ENCODE data around the gene SNRPB.

The SNRPB gene

GRCh38 chr20:2473516-2473915, 2.9 kb upstream of the SNRPB start:
- DNase-seq: no peak

DNA sequence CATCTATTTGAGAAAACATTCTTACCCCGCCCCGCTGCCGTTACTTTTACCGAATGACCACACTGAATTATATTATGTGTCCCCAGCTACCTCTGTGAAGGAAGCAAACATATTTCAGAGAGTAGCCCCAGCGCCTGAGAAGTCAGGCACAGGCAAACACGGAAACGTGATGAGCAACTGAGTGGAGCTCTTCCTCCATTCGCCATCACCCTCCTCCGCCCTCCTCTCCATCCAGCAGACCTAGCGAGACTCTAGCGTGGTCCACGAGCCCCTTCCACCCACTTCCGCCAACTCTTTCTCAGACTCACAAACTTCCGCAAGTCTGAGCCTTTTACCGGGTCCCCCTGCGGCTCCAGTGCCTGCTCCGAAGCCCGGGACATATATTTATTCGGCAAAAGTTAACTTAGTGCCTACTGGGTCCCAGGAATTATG, 582 bp downstream of the SNRPB start:
- no peak for DNase-seq

GRCh38 chr20:2468581-2469407, 1.8 kb downstream of the SNRPB start:
- DNase-seq: no peak

DNA sequence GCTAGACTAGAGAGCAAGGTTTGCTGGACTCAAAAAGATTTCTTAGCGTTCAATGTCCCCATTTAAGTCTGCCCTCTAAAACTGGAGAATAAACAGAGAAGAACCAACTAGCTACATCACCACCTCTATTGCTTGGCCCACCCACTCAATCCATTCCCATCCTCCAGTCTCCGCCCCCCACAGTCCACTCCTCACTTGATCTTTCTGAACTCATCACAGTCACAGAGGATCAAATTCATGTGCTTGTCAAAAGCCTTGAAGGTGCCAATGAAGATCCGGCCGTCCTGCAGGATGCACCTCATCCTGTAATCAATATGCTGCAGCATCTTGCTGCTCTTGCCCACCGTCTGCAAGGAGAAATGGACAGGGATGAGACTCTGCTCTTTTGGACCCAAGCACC, 3.2 kb downstream of the SNRPB start:
- no peak for DNase-seq

- DNase-seq: no peak
Measured at GRCh38 chr20:2465100-2465499, 5.5 kb downstream of the SNRPB start.

DNA sequence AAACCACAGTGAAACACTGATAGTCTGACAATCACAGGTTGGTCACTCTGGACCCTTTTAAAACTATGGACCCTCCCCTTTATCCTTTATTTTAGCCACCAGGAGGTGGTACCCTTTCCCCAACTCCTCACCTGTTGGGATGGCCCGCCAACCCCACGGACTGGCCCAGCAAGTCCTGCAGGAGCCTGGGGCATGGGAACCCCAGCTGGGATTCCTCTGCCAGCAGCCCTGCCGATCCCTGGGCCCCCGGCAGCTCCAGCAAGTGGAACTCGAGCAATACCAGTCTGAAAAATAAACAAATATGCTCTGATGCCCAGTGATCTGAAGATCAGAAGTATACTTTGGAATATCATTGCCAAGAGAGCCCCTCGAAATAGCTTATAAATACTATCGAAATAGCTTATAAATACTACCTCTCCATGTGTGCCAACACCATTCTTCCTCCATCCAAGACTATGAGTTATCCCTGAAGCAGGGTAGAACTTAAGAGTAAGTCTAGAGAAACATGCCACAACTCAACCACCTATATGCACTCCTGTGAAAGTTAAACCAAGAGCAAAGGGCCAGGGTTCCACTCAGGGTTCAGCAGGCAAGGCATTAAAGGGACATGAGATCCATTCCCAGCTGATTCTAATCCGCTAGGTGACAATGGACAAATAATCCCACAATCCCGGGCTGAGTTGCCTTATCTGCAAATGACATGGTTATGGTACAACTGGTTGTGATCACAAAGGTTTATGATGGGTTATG, 6.8 kb downstream of the SNRPB start:
- DNase-seq: no peak

DNA sequence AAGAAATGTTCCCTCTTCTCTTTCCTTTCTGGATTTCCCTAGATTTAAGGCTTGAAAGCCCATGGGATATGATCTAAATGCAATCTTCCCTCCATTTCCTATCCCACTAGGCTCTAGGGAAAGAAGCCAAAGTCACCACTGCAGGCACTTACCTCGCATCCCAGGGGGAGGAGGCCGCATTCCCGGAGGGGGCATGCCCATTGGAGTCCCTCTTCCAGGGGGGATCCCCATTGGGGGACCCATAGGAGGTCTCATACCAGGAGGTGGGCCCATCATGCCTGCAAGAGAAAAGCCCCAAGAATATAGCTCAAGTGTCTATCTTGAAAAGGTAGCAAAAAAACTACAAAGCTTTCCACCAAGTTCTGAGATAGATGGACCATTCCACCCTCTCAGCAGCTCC, 8.1 kb downstream of the SNRPB start:
- DNase-seq: no peak

- DNase-seq: no peak
Measured at GRCh38 chr20:2460752-2461424, 9.7 kb downstream of the SNRPB start.

- DNase-seq: no peak
Measured at GRCh38 chr20:2459981-2460751, 10.4 kb downstream of the SNRPB start.

- DNase-seq: no peak
Measured at GRCh38 chr20:2458919-2459499, 11.6 kb downstream of the SNRPB start.

DNA sequence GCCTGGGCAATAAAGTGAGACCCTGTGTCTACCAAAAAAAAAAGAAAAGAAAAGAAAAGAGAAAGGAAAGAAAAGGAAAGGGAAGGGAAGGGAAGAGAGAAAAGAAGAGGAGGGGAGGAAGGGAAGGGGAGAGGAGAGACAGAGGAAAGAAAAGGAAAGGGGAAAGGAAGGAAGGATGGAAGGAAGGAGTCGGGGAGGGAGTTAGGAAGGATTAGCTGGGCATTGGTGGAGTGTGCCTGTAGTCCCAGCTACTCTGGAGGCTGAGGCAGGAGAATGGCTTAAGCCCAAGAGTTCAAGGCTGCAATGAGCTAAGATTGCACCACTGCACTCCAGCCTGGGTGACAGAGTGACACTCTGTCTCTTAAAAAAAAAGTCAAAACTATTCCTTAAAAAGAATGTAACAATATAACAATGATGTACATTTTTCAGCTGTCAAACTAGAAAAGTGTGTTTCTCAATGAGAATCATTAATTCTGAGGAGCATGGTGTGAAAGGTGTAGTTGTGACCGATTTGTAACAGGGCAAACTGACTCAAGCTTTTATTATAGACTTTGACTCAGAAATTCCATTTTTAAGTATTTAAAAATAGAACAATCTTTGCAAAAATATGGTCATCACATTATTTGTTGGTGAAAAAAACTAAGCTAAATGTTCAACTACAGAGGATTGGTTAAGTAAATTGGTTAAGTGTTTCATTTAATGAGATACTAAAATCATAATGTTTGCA, 14.7 kb downstream of the SNRPB start:
- no peak for DNase-seq

GRCh38 chr20:2453792-2454191, 16.8 kb downstream of the SNRPB start:
- no peak for DNase-seq

DNA sequence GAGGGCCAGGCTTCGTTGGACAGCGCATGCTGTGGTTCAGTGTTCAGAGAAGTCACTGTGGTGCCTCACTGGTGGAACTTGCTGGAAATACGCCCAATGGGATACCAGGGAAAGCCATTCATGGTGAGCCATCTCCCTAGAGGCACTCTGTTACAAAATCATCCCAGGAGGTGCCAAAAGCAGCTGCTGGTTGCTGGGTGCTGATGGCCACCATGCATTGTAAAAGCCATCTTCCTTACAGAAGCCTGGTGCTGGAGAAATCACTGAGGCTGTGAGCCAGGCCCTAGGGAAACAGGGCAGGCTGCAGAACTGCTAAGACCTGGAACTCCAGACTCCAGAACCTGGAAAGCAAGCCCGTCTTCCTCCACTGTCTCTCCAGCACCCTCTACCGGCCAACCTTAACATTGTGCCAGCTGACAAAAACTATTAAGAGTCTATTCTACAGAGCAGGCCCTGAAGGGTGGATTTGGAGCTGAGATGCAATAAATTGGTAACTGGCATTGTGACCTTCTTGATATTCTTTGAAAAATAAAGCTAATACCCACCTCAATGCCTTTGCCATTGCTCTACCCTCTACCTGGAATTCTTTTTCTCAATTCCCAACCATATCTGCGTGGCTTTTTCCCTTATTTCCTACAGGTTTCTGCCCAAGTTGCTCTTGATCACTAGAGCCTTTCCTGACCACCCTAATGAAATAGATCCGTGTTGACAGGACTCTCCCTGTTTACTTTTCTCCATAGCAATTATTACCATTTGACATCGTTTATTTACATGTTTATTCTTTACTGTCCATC, 18.5 kb downstream of the SNRPB start:
- peak; percentile 59 for DNase-seq

GRCh38 chr20:2451422-2451821, 19.2 kb downstream of the SNRPB start:
- DNase-seq: no peak

DNA sequence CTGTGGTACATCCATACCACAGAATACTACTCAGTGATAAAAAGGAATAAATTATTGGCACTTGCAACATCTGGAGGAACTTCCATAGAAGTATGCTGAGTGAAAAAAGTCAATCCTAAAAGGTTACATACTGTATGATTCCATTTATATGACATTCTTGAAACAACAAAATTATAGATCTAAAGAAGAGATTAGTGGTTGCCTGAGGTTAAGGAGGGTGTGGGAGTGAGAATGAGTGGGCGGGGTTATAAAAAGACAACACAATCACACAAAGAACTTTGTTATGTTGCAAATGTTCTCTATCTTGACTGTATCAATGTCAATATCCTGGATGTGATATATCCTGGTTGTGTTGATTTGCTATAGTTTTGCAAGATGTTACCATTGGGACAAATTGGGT, 21.2 kb downstream of the SNRPB start:
- DNase-seq: no peak

DNA sequence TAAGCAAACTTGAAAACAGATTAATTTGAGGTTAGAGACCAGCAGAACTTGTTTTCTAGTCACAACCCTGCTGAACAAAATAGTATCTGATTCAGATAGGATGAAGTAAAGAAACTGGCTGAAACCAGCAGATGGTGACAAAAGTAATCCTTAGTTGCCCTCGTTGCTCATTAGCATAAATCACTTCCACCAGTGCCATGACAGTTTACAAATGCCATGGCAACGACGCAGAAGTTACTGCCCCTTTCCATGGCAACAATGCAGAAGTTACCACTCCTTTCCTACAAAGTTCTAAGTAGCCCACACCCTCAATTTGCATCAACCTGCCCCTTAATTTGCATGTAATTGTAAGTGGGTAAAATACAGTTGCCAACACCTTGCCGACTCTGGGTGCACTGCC, 23.7 kb downstream of the SNRPB start:
- DNase-seq: no peak

DNA sequence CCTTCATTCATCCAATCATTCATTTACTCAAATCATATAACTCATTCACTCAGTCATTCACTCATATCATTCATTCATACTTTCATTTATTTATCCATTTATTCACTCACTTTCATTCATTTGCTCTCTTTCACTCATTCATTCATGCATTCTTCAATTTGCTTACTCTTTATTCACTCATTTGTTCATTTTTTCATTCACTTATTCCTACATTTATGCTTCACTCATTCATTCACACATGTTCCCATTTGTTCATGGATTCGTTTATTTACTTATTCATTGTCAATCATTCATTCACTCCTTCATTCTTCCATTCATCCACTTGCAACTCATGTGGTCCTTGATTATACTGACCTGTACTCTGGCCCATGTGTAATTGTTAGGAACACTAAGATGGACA, 39.4 kb downstream of the SNRPB start:
- no peak for DNase-seq

DNA sequence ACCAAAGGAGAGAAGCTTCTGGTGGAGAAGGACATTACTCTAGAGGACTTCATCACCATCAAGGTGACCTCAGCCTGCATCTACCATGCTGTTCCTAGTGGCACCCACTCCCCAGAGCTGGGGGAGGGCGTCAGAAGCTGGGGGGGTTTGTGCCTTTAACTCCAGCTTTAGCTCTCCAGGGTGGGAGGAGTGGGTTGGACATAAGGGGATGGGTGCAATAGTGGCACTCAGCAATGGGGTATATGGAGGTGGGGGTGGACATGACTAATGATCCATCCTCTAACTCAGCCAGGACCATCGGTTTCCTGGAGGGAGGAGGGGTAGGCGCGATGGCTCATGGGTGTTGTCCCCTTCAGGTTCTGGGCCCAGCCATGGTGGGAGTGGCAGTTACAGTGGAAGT, 40.1 kb downstream of the SNRPB start:
- DNase-seq: no peak

GRCh38 chr20:2429051-2429450, 41.5 kb downstream of the SNRPB start:
- no peak for DNase-seq

- no peak for DNase-seq
Measured at GRCh38 chr20:2421247-2421646, 49.3 kb downstream of the SNRPB start.

DNA sequence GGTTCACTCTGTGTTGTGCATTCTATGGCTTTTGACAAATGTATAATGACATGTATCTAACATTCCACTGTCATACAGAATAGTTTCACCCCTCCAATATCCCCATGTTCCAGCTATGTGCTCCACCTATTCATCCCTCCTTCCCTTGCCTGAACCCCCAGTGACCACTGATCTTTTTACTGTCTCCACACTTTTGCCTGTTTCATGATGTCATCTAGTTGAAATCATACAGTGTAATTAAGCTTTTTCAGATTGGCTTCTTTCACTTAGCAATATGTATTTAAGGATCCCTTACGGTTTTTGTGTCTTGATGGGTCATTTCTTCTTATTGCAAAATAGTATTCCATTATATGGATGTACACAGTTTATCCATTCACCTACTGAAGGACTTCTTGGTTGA, 50.1 kb downstream of the SNRPB start:
- no peak for DNase-seq
